ENCODE data around the gene PRDM11.

PRDM11 gene

GRCh38 chr11:45142241-45143055, 4.0 kb upstream of the PRDM11 start:
- no peak for DNase-seq (ENCODE audit: low read depth)

- DNase-seq (ENCODE audit: low read depth) = no peak
These were observed 2.9 kb upstream of the PRDM11 start for GRCh38 chr11:45143494-45143893.

DNA sequence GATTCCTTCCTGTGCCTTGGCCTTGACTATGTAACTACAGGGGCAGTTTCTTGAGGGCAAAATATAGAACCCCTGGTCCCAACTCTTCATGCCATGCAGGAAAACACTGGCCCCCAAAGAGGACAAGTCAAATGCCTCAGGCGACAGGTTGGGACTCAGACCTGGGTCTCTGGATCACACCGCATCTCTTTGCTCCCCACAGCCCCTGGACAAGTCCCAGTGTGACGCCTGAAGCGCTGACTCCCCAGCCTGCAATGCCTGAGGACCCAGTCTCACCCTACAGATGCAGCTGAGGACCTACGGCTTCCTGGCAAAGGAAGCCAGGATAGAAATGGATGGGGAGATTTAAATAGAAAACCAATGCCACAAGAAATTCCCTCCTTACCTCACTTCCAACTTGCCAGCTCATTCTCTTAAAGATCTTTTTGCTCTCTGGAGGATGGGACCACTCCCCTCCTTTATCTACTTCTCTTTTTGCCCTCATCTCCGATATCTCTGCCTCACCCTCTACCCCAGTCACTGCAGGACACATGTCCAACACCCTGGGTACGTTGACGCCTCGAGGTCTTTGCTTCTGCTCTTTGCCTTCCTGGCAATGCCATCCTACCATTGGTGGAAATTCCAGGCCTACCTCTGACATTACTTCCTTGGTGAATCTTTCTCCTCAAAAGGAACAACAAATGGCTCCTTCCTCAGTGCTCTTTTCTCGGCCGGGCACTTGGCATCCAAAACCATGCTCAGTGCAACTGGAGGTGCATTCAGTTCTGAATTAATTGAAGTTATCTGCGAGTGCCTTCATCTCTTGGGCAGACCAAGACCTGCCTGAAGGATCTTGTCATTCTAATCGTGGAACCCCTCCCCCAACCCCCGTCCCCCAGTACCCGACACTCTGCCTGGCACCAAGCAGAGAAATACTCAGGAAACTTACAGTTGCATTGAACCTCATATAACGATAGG, 2.0 kb upstream of the PRDM11 start:
- no peak for DNase-seq (ENCODE audit: low read depth)

GRCh38 chr11:45145083-45145378, 1.4 kb upstream of the PRDM11 start:
- DNase-seq (ENCODE audit: low read depth) = no peak

DNA sequence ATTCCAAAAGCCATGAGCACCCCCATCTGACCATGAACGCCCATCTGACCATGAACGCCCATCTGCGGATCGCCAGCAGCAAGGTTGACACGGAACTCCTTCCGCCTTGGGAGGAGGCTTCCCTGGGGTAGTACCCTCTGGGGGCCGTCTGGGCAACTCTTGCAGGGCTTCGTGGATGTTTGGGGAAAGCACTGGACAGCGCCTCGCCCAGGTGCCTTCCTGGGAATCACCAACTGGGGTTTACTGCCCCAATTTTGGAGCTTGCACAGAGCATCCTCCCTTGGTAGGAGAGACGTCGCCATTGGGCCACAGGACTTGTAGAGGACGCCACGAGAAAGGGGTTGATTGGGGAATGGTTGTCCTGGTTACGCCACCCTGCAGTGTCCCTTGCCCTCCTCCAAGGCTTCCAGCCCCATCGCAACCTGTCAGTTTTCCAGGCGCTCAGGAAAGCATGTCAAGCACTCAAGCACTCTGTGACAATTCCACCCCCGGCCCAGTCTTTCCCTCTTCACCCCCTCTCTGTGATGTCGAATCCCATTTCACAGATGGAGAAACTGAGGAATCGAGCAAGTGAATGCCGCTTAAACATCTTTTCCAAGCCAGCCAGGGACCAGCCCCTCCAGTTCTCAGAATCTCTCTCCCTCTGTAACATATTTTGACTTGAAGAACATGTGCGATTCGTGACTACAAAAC, 914 bp upstream of the PRDM11 start:
- DNase-seq (ENCODE audit: low read depth) = peak; percentile 15

- peak; percentile 92 for DNase-seq (ENCODE audit: low read depth)
These were observed 734 bp downstream of the PRDM11 start for GRCh38 chr11:45147017-45147728.

DNA sequence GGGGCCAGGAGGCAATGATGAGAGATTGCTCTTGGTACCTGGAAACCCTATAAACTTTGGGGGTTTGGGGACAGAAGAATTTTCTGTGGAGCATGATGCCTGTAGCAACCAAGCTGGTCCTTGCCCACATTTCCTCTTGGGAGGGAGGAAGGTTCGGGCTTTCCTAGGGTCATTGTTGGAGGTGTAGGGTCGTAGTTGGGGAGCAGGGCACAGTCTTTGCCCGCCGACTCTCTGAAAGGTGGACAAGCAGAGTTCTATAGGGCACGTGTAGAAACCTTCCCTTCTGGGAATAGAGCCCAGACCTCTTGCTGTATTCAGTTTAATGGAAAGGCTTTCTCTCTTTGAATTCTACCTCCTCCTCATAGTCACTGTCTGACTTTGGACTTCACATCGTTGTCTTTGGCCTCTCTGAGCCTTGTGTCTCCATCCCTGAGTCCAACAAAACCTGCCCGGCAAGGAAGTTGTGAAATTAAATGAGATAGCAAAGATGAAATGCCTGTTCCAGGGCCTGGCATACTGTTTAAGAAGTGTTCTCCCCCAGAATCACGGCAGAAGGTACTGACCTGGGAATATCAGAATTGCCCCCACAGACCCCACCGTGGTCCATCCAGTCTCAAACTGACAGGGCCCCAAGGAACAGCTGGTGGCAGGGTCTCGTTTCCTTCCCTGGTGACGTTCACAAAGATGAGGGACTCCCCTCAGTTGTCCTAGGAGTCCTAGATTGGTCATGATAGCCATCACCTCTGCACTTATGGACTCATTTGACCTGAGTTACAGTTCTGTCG, 1.6 kb downstream of the PRDM11 start:
- DNase-seq (ENCODE audit: low read depth) = no peak

DNA sequence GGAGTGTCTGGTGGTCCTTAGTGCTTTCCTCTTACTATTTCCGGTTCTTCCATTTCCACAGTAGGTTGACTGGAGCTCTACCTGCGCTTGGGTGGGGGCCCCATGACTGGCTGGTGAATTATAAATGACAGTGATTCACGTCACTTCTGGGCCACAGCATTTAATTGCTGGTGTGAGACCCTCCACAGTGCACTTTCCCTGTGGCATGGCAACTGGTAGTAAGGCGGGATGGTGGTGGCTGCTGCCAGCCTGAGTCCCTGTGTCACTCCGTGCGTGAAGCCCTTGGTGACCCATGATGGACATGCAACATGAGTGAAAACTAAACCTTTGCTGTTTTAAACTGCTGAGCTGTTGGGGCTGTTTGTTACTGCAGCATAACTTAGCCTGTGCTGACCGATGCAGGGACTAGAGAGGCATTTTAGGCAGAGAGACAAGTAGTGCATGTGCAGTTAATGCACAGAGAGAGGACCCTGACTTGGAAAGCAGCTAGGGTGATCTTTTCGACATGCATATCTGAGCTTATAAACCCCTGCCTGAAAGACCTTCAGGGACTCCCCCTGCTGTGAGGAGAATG, 3.1 kb downstream of the PRDM11 start:
- no peak for DNase-seq (ENCODE audit: low read depth)

DNA sequence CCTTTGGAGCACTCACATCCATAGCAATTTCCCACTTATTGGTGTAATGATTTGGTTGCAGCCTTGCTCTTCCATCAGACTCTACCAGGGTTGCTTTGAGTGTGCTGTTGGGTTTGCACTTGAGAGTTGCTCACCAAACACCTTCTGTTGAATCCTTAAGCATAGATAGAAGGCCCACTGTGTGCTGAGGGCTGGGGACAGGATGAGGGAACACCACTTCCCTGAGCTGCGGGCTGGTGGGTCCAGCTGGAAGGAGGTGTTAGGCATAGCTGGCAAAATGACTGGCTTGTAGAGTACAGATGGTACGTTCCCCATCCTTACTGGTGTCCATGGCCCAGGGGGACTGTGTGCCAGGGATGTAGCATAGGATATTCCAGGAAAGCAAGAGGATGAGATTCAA, 3.9 kb downstream of the PRDM11 start:
- no peak for DNase-seq (ENCODE audit: low read depth)

DNA sequence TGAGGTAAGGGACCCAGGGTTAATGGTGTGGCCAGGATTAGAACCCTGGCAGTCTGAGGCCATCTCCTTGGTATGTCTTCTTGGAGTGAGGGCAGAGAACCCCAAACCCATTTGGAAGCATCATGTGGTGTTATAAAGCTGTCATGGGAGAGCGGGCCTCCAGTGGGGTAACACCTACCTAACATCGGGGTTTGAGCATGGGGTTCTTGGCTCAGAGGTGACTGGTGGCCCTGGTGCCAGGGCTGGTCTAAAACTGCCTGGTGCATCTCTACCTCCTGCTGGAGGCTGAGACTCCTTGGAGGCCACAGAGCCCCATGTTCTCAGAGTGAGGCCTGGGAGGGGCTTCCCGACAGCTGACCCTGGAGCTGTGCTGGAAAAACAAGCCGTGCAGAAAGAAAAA, 4.5 kb downstream of the PRDM11 start:
- DNase-seq (ENCODE audit: low read depth) = no peak

- DNase-seq (ENCODE audit: low read depth) = no peak
These were observed 5.0 kb downstream of the PRDM11 start for GRCh38 chr11:45151362-45151982.

GRCh38 chr11:45152740-45153595, 6.5 kb downstream of the PRDM11 start:
- DNase-seq (ENCODE audit: low read depth) = no peak

- DNase-seq (ENCODE audit: low read depth) = no peak
These were observed 7.8 kb downstream of the PRDM11 start for GRCh38 chr11:45154276-45154675.

GRCh38 chr11:45155058-45155551, 8.7 kb downstream of the PRDM11 start:
- no peak for DNase-seq (ENCODE audit: low read depth)

DNA sequence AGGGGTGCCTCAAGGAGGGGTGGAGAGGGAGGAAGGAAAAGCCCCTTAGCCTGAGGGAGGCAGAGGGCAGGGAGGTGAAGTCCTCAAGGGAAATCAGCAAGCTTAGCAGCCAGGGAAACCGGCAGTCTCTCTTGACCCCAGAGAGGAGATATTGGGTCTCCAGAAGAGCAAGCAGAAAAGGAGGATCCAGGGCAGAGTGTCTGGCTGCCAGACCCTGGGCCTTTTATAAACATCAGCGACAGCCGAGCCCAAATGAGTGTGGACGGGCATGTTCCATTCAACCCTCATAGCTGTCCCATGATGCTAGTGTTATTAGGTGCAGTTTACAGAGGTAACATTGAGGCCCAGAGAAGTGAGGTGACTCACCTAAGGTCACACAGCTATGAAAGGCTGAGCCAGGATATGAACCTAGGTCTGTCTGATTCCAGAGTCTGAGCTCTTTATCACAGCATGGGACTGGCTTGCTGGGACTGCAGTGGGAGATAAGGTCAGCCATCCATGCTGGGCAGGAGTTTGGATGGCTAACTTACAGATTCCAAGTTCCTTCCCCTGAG, 9.3 kb downstream of the PRDM11 start:
- no peak for DNase-seq (ENCODE audit: low read depth)

- DNase-seq (ENCODE audit: low read depth) = no peak
These were observed 9.8 kb downstream of the PRDM11 start for GRCh38 chr11:45156201-45156600.

- DNase-seq (ENCODE audit: low read depth) = no peak
These were observed 10.3 kb downstream of the PRDM11 start for GRCh38 chr11:45156741-45157140.

DNA sequence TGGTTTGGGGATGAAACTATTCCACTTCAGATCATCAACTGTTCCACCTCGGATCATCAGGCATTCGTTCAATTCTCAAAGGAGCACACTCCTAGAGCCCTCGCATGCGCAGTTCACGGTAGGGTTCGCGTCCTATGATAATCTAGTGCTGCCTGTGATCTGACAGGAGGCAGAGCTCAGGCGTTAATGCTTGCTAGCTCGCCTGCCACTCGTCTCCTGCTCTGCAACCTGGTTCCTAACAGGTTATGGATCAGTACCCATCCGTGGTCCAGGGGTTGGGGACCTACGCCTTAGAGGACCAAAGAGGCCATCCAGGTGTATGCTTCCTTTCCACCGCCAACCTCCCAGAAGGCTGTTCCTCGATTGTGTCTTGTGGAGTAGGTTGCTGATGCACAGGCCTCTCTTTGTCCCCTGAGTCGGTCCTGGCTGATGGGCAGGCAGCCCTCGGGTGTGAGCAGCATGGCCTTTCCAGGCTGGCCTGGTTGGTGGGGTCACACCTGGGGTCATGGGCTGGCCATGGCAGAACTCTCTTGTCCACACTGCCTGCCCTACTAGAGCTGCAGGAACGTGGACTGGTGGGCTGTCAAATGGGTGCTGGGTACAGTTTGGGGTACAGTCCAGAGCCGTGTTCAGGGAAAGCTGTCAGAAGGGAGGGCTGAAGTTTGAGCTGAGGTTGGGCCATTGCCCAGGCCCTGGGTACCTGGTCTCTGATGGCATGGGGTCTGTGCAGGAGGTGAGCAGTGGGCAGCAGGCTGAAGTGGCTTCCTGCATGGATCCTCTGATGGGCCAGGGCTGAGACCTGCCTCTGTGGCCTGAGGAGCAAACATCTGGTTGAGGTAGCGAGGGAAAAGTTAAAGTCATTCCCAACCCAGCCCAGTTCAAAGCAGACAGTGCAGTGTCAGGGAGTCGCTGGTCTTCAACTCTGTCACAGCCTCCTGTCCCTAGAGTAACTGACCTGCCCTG, 11.1 kb downstream of the PRDM11 start:
- no peak for DNase-seq (ENCODE audit: low read depth)
